Measurements from ENCODE around the gene FAM171A1. TPM values are rescaled to one million over a fixed set of nuclear protein-coding genes. Genes with fewer than 3 reads are reported as not detected.
A peak's percentile ranks its signal among the peaks of the same experiment; 100 is the strongest.

The FAM171A1 gene
- total RNA-seq, 2 donors from 2014 or later, result 50.9 to 65.8 TPM

- H3K36me3 ChIP-seq, result no peaks in the 10 kb centered on the region
- H3K4me1 ChIP-seq, result no peaks in the 10 kb centered on the region
- H3K27me3 ChIP-seq, result no peaks in the 10 kb centered on the region
- intact Hi-C loops (cut with DNase I), result no loop called here
- no peak overlapping the region for H3K27ac ChIP-seq
- H3K9ac ChIP-seq (ENCODE audit: low read depth in 2 of 2, low read length in 2 of 2), result peak overlapping the region in 1 of 2 donors; percentile 19
- no peak for TF ChIP-seq CTCF (IDR thresholded peaks at IDR 0.05)
- H3K4me3 ChIP-seq, result no peak overlapping the region
- no peaks in the 10 kb centered on the region for H3K9me3 ChIP-seq
- no peak for DNase-seq
These were observed 17.5 kb downstream of the FAM171A1 start for GRCh38 chr10:15353471-15354017.

GRCh38 chr10:15352836-15353235 is 18.3 kb downstream of the FAM171A1 start:
- no peak for TF ChIP-seq CTCF (IDR thresholded peaks at IDR 0.05)
- Histone ChIP-seq H3K27me3 (no peaks in the 10 kb centered on the region), H3K27ac (no peak overlapping the region), H3K9me3 (no peaks in the 10 kb centered on the region), H3K4me3 (no peak overlapping the region), H3K4me1 (no peaks in the 10 kb centered on the region), H3K36me3 (no peaks in the 10 kb centered on the region), H3K9ac (ENCODE audit: low read depth in 2 of 2, low read length in 2 of 2) (no peak overlapping the region)
- intact Hi-C loops (cut with DNase I), result no loop called here
- no peak for DNase-seq

- Histone ChIP-seq H3K9ac (ENCODE audit: low read depth in 2 of 2, low read length in 2 of 2) (no peak overlapping the region), H3K27me3 (no peaks in the 10 kb centered on the region), H3K27ac (no peak overlapping the region), H3K9me3 (no peaks in the 10 kb centered on the region), H3K36me3 (no peaks in the 10 kb centered on the region), H3K4me3 (no peak overlapping the region), H3K4me1 (no peaks in the 10 kb centered on the region)
- intact Hi-C loops (cut with DNase I), result no loop called here
- no peak for TF ChIP-seq CTCF (IDR thresholded peaks at IDR 0.05)
- no peak for DNase-seq
These were observed 18.9 kb downstream of the FAM171A1 start for GRCh38 chr10:15352201-15352600.

GRCh38 chr10:15351099-15351820 is 19.8 kb downstream of the FAM171A1 start:
- no peak for TF ChIP-seq CTCF (IDR thresholded peaks at IDR 0.05)
- intact Hi-C loops (cut with DNase I), result no loop called here
- H3K4me1 ChIP-seq, result no peaks in the 10 kb centered on the region
- no peaks in the 10 kb centered on the region for H3K36me3 ChIP-seq
- H3K27ac ChIP-seq, result no peak overlapping the region
- no peaks in the 10 kb centered on the region for H3K9me3 ChIP-seq
- H3K27me3 ChIP-seq, result no peaks in the 10 kb centered on the region
- no peak overlapping the region for H3K4me3 ChIP-seq
- DNase-seq, result no peak
- no peak overlapping the region for H3K9ac ChIP-seq (ENCODE audit: low read depth in 2 of 2, low read length in 2 of 2)

GRCh38 chr10:15349112-15349511 is 22.0 kb downstream of the FAM171A1 start:
- DNase-seq, result peak; percentile 75
- intact Hi-C loops (cut with DNase I), result no loop called here
- no peak for TF ChIP-seq CTCF (IDR thresholded peaks at IDR 0.05)
- peaks cover 4% of the 10 kb centered on the region for H3K4me1 ChIP-seq
- peak overlapping the region; percentile 72 for H3K27ac ChIP-seq
- no peaks in the 10 kb centered on the region for H3K27me3 ChIP-seq
- H3K9me3 ChIP-seq, result no peaks in the 10 kb centered on the region
- H3K9ac ChIP-seq (ENCODE audit: low read depth in 2 of 2, low read length in 2 of 2), result peak overlapping the region in 1 of 2 donors; percentile 87
- H3K36me3 ChIP-seq, result no peaks in the 10 kb centered on the region
- peak overlapping the region; percentile 20 for H3K4me3 ChIP-seq

Measured in colonic mucosa (tissue), 4 donors.